ENCODE data around the gene TOMM6.
A peak's percentile ranks its signal among the peaks of the same experiment; 100 is the strongest.

TOMM6 gene

DNA sequence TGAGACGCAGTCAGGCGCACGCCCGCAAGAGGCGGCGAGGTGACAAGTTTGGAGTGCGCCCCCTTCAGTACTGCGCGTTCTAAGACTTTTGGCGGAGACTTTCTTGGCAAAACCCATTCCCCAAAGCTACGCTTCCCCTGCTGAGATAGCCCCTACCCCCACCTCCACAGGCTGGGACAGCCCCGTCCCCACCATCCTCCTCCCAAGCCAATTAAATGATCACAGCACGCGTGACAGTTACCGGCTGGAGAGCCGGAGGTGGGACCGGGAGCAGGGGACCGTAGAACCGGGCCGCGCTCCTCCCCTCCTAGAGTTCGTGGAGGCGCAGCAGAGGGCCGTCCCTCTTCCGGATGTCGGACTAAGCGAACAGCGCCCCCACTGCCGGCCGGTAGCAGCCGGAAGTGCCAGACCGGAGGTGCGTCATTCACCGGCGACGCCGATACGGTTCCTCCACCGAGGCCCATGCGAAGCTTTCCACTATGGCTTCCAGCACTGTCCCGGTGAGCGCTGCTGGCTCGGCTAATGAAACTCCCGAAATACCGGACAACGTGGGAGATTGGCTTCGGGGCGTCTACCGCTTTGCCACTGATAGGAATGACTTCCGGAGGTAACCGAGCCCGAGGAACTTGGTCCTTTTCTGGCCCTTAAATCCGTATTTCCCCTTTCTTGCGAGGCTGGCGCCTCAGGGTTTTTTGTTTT is at the start of gene TOMM6:
TOMM6 (plus strand) TSS at position 476 of the 699 bp plus-strand sequence; CDS start at position 480, 4 bp downstream.
- DNase-seq = peak; percentile 96 to 97

DNA sequence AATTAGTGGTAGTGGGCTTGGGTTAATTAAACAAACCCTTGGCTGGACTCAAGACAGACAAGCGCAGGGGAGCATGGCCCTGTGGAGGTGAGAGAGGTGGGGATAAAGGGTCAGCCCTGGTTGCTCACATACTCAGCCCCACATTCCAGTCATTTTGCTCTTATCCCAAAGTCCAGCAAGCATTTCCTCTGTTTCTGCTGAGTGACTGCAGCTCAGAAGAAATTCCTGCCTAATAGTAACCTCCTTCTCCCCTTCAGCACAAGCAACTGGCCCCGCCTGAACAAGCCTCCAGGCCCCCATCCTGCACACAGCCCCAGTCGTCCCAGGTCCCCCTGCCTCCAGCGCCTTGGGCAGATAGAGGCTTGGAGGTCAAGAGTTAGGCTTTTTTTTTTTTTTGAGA is 48.5 kb upstream of the TOMM6 start:
- no peak for DNase-seq

DNA sequence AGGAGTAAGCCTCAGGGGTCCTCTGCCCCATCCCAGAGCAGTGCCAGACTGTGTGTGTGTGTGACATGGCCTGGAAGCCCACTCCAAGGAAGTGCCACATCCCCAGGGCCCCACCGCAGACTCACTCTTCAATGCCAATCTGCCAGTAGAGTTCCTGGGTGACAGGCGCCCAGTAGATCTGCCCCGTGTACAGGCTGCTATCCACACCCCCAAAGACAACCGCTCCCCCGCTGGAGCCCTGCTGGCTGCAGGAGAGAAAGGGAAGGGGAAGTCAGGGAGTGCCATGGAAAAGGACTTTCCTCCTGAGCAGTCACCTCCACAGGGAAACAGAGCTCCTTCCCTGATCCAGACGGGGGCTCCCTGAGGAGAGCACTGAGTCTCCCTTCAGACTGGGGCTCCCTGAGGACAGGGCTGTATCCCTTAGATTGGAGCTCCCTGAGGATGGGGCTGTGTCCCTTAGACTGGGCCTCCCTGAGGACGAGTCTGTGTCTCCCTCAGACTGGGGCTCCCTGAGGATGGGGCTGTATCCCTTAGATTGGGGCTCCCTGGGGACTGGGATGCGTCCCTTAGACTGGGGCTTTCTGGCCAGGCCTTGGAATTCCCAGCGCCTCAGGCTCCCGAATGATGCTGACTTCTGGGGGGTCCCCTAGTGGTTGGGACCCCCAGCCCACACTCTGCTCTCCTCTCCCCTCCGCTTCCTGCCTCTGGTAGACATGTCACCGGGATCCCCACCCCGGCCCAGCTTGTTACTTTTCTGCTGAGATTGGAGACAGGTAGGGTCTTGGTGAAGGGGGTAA is 46.9 kb upstream of the TOMM6 start:
- DNase-seq = no peak

DNA sequence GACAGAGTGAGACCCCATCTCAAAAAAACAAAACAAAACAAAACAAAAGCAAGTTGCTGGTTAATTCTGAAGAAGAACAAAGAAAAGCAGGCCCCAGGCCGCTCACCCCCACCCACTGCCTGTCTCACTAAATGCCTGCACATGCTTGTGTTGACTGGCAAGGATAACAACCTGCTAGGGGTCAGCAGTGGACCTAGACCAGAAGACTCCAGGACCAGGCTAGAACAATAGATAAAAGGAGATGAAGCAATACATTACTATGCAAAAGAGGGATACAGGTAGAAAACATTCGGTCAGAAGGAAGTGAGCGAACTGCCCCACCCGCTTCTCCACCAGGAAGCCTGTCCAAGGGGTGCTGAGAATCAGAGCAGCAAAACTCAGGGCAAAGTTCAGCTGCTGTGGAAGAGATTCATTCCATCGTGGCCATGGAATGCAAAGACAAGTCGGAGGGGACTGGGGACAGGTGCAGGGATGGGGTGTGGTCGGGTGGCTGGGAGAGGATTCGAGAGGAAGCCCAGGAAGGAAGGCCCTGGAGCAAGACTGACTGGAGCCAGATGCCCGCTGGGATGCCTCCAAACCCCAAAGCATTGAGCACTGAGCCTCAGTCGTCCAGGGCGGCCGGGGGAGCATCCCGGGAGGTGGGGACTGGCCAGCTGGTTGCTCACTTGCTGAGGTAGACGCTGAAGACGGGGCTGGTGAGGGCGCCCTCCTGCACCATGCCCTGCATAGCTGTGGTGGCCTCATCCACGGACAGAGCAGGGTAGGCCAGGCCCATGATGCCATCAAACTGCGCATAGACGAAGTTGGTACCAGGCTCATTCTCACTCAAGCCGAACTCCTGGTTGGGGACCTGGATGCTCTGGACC is 45.6 kb upstream of the TOMM6 start:
- no peak for DNase-seq

DNA sequence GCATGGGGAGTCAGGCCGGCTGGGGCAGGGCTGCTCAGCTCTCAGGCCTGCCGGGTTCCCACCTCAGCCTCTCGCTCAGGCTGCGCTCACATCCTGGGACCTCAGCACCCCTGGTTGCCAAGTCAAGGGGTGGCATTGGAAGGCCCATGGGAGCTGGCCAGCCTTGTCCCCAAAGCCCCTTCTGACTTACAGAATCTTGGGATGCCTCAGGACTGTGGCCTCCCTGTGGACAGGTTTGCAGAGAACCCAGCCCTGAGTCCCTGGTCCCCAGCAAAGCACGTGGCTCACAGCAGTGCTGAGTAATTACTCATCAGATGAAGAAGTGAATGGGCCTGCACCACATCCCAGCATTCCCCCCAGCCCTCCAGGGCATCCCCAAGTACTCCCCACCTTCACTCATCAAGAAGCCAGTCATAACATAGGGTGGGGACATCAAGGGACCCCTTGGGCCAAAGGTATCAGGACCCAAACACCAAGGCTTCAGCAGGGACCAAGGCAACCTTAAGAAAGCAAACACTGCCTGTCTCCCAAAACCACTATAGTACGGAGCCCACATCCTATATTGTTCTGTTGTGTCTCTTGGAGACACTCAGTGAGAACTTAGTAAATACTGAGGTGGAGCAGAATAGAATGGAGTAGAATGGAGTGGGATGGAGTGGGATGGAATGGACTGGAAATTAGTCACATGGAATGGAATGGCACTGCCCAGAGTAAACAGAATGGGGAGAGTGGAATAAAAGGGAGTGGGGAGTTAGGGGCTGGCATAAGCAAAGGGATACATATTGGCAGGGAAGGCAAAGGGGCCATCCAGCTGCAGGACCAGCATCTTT is 43.9 kb upstream of the TOMM6 start:
- no peak for DNase-seq

DNA sequence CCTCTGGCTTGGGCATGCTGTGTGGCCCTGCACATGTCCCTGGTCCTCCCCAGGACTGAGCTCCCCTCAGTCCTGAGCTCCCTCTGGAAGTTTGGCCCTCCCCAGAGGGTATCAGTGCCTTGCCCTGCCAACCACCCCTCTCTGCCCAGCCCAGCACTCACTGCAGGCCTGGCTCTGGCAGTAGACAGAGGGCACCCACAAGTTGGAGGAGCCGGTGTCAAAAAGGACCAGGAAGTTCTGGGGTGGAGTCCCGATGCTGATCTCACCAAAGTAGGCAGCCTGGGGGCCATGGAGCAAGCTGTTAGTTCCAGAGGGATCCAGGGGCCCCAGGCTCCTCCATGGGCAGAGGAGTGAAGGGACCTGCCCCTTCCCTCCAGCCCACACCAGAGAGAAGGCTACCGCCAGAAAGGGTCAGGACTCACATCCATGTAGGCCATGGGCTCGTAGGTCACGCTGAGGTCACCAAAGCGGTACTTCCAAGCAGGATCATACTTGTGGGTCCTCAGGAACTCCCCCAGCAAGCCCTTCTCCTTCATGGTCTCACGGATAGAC is 43.2 kb upstream of the TOMM6 start:
- DNase-seq = no peak

DNA sequence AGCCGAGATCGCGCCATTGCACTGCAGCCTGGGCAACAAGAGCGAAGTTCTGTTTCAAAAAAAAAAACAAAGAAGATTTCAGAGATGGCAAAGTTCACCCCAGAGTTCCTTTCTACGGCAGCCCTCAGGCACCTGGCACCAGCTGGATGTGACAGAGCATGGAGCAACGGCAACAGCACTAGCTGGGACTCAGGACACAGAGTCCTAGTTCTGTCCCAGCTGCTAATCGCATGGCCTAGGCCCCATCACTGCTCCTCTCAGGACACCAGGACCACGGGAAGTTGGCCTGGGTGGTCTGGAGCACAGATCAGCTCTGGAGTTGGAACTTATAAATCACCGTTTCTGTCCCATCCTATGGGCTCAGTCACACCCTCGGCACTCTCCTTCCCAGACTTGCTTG is 41.4 kb upstream of the TOMM6 start:
- no peak for DNase-seq

DNA sequence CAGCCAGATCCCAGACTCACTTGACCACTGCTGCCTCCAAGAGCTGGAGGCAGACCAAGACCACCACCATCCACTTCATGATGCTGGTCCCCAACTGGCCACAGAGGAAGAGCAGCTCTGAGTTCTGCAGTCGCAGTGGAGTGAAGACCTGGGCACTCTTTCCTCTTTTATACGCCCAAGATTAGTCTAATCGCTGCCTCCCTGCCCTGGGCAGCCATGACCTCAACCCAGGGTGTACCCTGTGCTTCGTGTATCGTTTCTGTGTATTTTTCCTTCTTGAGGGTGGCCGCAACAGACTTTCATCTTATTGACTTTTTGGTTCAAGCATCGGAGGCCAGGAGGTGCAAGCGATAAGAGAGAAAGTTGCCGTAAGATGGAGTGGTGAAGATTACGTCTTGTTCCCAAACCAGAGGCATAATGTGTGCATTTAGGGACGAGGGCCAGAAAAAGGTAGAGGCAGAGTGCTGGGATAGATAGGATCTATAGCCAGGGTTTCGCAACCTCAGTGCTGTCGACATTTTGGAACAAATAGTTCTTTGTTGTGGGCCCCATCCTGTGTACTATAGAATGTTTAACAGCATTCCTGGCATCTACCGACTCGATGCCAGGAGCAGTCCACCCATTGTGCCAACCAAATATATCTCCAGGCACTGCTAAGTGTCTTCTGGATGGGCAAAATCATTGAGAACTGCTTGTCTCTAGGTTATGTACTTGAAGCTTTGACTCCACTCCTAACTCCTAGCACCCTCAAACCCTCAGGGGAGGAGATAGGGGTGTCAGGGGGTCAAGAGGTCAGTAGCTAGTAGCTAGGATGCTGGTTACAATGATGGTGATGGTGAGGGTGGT is 40.0 kb upstream of the TOMM6 start, which contains the start of gene PGC:
PGC (minus strand) TSS at position 142 of the 846 bp plus-strand sequence; CDS start at position 79, 63 bp downstream.
- DNase-seq = no peak

DNA sequence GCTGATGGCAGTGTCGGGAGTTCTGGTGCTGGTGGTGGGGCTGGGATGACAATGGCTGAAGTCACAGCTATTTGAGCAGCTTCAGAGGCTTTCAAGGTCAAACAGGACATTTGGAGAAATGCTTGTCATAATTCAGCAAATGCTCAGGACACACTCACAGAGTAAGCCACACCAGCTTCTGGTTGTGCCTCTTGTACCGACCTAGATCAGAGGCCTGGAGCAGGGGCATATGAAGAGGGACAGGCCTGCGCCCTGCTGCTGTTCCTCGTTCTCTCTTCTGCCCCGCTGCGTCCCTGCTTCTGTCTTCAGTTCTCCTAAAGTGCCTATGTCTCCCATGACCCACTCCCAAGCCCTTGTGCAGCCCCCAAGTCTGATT is 39.4 kb upstream of the TOMM6 start:
- no peak for DNase-seq

DNA sequence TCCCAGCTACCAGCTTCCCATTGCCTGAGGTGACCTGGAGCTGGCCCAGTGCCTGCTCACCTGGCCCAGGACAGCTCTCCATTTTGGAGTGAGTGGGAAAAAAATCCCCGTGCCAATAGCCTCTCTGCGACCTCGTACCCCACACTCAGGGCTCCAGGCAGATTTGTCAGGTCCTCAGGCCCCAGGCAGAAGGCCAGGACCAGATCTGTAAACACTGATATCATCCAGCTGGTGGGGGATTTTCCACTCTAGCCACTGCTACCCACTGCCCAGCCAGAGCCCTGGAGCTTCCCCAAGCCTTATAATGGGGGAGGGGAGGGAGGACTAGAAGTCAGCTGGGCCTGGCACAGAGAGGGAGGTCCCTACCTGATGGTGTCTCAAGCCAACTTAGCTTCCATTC is 39.0 kb upstream of the TOMM6 start:
- no peak for DNase-seq

DNA sequence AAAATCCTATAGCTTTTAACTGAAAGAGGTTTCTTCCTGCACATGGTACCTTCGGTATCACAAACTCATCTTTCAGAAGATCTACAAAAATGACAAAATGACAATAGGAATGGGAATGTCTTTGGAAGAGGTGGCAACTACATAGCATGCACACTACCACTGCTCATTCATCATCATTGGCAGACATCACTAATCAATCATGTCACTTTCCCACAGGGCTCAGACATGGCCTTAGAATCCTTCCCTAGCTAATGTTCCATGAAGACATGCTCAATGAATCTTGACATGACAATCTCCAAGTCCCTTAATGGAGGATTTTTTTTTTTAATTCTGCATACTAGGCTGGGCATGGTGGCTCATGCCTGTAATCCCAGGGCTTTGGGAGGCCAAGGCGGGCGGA is 37.1 kb upstream of the TOMM6 start:
- no peak for DNase-seq

DNA sequence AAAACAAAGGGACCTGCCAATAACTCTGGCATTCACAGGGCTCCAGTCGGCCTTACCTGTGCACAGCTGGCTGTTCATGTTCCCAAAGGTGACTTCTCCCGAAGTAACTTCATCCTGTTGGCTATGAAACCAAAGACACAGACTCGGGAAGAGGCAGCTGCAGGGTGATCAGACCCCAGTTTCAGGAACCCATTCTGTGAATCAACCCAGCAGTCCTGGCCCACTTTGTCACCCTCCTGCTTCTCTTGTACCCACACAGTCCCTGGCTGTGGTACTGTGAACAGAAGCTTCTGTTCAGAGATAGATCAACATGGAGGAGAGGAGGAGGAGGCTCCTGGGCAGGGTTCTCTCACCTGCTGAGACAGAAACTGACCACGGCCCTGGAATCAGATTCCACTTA is 31.6 kb upstream of the TOMM6 start:
- DNase-seq = no peak

DNA sequence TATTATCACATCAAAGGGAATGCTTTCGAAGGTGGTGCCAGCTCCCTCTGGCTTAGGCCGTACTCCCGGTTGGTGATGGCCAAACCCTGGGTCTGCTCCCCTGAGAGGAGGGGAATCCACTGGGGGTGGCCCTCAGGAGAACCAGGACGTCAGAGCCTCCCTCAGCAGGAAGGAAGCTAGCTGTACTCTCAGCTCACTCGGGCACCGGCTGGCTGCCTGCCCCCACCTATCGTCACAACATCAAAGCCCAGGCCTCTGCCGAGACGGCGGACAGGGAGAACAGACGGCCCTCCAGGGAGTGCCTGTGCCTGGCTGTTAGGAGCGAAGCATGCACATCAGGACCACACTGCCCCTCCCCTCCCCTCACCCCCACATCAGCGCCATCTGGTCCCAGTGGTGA is 31.1 kb upstream of the TOMM6 start:
- no peak for DNase-seq

DNA sequence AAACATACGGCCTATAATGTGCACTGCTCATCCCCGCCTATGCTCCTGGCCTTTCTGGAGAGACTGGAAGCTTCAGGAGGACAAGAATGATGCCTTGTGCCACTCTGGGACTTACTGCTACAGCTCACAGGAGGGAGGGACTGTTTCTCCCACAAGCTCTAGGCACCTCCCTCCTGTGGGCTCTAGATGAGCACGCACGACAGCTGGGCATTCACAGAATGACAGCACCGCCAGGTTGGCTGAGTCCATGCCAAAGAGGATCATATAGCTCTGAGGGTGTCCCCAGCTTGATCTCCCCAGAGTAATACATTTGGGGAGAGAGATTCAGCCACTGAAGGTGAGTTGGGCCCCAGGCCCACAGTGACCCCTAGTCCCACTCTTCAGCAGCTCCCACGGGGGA is 30.2 kb upstream of the TOMM6 start:
- DNase-seq = no peak

DNA sequence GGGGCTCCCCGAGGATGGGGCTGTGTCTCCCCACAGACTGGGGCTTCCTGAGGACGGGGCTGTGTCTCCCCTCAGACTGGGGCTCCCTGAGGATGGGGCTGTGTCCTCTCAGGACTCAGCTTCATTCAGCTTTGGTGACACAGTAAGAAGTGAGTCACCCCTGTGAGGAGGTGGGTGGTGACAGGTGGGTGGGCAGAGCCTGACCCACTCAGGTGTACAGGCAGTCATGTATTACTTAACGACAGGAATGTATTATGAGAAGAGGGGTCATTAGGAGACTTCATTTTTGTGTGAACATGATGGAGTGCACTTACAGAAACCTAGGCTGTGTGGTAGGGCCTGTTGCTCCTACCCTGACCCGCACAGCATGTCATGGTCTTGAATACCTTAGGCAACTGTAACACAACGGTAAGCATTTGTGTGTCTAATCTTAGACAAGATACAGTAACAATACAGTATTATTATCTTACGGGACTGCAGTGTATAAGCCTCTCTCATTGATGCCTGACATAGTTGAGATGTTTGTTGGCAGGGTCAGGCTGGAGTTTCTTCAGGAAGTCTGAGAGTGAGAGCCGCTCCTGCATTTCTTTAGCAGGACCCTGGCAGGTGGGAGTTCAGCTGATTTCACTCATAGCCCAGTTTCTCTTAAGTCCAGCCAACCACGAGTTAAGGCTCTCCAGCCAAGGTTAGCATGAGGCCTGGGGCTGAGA is 29.4 kb upstream of the TOMM6 start:
- DNase-seq = no peak

DNA sequence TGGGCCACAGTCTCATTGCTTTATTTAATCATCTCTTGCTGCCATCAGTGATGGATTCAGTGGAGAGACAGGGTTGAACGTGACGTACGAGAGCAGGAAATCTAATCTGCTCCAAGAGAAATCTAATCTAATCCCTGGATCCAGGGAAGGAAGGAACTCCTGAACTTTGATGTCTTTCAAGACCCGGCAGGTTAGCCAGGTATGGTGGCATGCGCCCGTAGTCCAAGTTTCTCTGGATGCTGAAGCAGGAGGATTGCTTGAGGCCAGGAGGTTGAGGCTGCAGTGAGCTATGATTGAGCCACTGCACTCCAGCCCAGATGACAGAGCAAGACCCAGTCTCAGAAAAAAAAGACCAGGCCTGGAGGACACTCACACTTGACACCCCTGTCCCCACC is 28.9 kb upstream of the TOMM6 start:
- no peak for DNase-seq

DNA sequence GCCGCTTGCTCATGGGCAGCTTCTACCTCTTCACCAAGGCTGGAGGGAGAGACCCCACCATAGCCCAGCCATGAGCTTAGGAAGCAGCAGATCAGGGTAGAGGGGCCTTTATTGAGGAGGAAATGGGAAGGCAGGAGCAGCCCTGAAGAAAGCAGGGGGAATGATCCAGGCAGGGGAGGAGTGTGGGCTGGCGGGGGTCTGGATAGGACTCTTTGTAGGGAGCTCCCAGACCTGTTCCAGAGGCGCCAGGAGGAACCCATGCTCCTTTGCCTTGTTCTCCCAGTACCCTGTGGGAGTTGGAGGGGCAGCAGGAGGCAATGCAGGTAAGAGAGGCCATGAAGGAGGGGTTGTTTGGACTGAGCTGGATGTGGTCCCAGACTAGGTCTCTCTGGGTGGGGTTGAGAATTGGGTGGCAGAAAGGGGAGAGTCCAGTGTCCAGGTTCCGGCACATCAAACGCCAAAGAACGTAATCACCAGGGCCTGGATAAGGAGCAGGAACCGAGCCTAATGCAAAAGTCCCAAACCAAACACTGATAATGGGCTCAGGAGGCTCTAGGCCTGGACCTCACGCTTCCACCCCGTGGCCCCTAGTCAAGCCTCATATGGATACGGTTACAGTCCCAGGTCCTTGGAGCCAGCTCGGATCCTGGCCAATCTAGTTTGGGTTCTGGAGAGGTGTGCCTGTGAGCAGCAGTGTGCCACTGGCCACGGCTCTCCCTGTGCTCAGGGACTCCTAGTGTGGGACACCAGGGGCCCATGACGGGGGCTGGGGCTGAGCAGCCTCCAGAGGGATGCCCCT is 28.2 kb upstream of the TOMM6 start:
- no peak for DNase-seq

DNA sequence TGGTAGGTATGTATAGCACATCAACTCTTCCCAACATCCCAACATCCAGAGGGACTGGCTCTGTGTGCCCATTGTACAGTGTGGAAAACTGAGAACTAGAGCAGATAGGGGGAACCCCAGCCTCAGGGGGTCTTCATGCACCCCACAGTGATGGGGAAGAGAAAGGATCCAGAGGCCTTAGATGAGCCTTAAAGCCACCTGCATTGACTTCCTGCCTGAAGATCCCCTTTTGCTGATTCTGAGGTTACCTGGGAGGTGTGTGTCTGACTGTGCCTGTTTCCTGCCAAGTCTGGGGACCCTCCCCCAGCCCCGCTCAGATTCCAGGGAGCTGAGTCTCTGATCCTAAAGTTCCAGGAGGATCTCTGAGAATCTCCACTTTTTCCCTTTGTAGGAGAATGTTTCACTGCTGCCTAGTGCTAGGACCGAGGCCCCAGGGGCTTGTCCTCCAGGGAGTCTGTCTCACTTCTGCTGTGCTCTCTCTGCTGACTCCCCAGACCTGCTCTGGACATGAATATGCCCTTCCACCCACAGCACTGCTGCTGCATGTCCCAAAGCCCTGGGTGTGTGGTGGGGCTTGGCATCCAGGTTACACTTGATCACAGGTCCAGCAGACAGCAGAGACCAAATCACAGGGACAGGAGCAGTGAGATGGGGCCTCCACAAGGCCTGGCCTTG is 27.5 kb upstream of the TOMM6 start:
- DNase-seq = no peak

DNA sequence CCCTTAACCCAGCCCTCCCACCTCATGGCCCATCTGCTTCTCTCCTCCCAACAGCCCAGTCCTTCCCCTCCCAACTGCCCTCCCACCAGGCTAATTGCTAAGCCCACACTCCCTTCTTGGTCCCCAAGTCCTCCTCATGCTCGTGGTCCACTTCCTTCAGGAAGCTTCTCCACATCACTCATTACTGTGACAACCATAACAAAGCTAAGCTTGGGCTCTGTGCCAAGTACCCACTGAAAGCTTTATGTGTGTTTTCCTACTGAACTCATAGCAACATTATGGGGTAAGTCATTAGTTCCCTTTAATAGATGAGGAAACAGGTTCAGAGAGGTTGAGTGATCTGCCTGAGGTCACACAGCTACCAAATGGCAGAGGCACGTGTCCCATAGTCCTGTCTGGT is 24.0 kb upstream of the TOMM6 start:
- no peak for DNase-seq
